Superior temporal gyrus (tissue), 1 donor: ENCODE measurements around the gene ZNF532.
"Not testable (repeated sequence)": the region's sequence is repeated elsewhere in the genome, so short reads cannot be mapped to it uniquely, and the experiment has no call there.

Experiments used
- DNase-seq: peaks from one replicate; pipeline ENCODE4 v3.0.0-alpha.2; 2016; ENCODE audit errors: extremely low spot score

ZNF532 gene, protein sequence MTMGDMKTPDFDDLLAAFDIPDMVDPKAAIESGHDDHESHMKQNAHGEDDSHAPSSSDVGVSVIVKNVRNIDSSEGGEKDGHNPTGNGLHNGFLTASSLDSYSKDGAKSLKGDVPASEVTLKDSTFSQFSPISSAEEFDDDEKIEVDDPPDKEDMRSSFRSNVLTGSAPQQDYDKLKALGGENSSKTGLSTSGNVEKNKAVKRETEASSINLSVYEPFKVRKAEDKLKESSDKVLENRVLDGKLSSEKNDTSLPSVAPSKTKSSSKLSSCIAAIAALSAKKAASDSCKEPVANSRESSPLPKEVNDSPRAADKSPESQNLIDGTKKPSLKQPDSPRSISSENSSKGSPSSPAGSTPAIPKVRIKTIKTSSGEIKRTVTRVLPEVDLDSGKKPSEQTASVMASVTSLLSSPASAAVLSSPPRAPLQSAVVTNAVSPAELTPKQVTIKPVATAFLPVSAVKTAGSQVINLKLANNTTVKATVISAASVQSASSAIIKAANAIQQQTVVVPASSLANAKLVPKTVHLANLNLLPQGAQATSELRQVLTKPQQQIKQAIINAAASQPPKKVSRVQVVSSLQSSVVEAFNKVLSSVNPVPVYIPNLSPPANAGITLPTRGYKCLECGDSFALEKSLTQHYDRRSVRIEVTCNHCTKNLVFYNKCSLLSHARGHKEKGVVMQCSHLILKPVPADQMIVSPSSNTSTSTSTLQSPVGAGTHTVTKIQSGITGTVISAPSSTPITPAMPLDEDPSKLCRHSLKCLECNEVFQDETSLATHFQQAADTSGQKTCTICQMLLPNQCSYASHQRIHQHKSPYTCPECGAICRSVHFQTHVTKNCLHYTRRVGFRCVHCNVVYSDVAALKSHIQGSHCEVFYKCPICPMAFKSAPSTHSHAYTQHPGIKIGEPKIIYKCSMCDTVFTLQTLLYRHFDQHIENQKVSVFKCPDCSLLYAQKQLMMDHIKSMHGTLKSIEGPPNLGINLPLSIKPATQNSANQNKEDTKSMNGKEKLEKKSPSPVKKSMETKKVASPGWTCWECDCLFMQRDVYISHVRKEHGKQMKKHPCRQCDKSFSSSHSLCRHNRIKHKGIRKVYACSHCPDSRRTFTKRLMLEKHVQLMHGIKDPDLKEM (N-terminal part only)

DNA sequence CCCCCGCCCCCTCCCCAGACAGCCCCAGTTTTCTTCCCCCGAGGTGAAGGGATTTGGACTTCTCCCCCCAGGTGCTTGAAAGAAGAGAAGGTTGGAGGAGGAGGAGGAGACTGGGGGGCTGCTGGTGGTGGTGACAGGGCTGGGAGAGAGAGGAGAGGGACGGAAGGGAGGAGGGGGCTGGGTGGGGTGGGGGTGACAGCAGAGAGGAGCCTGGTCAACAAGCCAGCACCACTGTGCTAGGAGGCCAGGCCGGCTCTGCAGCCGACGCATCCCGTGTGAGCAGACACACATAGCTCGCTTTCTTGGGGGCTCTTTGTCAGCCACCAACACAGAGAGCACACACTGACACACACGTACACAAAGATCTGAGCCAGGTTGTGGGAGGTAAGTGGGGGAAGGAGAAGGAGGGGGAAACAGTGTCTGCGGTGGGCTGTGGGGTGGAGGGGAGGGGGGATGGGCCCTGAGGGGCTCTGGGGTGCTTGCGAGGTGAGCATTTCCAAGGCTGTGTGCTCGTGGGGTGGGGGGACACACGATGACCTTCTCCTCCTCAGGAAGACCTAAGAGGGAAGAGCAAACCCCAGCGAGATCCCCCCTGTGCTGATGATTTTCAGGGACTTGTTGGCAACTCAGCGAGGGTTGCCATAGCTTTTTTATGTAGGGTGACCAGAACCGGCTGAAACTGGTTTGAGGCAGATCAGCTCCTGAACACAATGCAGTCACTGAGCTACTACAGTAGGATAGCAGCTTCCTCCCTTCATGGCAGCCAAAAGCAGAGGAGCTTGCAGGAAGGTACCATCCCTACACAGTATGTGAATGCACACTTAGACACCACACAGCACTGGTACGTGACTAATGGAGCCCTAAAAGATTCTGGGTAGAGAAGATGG, at the start of gene ZNF532:
TSS of gene ZNF532 (plus strand) at position 732 of the 887 bp plus-strand sequence. CDS start 53,411 bp downstream, outside the sequence.
- DNase-seq: peak; percentile 91

DNA sequence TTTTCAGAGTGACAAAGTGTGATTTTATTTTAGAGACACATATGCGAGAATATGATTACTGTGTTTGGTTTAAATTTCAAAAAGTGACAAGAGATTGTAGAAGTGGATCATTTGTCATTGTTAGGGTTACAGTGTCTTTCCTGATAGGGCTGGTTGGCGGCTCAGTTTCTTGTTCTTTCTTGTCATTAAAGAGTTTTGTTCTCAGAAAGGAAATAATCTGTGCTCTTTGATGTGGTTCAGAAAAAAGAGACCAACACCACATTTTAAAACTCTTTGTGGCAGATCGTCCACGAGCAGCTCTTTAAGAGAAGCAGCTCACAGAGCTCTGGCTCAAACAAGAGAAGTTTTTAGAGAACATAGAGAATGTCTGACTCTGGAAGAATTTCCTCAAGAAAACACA, 45.6 kb upstream of the ZNF532 start:
- no peak for DNase-seq

DNA sequence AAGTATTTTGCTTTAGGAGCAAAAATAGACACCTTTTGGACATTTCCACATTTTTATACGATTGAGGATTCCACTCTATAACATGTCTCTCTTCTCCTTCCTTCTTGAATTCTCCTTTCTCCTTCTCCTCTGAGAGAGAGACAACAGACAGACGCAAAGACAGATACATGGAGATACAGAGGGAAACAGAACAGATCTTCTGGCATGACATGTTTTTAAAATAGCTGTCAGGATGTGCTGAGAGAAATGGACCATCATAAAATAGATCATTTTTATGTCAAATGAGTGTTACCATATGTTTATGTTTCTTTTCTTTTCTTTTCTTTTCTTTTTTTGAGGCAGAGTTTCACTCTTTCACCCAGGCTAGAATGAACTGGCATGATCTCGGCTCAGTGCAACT, 44.4 kb upstream of the ZNF532 start:
- no peak for DNase-seq

DNA sequence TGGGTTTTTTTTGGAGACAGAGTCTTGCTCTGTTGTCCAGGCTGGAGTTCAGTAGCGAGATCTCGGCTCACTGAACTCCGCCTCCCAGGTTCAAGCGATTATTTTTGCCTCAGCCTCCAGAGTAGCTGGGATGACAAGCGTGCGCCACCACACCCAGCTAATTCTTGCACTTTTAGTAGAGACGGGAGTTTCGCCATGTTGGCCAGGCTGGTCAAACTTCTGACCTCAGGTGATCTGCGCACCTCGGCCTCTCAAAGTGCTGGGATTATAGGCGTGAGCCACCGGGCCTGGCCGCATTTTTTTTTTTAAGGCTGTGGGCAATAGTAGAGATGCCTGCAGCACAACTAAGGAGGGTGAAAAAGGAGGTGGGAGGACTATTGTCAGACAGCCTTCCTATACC, 41.7 kb upstream of the ZNF532 start:
- no peak for DNase-seq

DNA sequence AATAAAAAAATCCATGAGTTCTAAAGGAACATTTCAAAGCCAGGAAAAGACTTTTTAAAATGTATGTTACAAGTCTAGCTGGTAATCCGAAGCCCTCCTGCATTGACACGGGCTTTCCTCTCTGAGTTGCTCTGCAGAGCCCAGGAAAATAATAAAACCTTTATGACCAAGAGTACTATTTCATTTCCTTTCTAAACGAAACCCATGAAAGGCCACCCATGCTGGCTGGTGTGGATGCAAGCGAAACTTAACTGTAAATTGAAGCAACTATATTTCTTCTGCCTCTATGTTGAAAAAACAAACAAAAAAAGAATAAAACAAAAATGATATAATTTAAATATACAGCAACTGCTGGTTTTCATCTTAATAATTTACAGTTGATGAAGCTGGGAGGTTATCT, 41.3 kb upstream of the ZNF532 start:
- no peak for DNase-seq

DNA sequence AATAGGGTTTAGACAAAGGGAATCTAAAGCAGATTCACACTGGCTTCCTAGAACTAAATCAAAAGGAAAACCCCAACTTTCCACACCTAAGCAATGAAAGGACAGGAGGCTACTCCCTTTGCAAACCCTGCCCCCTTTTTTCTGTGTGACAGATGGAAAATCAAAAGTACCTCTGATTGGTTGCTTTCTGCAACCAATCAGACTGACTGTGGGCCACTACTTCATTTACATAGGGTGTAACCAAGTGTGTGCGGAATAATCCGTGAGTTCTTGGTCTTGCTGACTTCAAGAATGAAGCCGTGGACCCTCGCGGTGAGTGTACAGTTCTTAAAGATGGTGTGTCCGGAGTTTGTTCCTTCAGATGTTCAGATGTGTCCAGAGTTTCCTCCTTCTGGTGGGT, 37.8 kb upstream of the ZNF532 start:
- not testable (repeated sequence) for DNase-seq

DNA sequence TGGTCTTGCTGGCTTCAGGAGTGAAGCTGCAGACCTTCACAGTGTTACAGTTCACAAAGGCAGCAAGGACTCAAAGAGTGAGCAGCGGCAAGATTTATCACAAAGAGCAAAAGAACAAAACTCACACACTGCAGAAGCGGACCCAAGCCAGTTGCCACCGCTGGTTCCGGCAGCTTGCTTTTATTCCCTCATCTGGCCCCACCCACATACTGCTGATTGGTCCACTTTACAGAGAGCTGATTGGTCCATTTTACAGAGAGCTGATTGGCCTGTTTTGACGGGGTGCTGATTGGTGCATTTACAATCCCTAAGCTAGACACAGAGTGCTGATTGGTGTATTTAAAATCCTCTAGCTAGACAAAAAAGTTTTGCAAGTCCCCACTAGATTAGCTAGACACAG, 37.2 kb upstream of the ZNF532 start:
- DNase-seq: no peak

DNA sequence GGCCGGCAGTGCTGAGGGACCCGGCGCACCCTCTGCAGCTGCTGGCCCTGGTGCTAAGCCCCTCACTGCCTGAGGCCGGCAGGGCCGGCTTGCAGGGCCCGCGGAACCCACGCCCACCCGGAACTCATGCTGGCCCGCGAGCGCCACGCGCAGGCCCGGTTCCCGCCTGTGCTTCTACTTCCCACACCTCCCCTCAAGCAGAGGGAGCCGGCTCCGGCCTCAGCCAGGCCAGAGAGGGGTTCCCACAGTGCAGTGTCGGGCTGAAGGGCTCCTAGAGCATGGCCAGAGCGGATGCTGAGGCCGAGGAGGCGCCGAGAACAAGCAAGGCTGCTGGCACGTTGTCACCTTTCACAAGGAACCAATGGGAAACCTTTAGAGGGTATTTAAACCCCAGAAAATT, 36.8 kb upstream of the ZNF532 start:
- no peak for DNase-seq

DNA sequence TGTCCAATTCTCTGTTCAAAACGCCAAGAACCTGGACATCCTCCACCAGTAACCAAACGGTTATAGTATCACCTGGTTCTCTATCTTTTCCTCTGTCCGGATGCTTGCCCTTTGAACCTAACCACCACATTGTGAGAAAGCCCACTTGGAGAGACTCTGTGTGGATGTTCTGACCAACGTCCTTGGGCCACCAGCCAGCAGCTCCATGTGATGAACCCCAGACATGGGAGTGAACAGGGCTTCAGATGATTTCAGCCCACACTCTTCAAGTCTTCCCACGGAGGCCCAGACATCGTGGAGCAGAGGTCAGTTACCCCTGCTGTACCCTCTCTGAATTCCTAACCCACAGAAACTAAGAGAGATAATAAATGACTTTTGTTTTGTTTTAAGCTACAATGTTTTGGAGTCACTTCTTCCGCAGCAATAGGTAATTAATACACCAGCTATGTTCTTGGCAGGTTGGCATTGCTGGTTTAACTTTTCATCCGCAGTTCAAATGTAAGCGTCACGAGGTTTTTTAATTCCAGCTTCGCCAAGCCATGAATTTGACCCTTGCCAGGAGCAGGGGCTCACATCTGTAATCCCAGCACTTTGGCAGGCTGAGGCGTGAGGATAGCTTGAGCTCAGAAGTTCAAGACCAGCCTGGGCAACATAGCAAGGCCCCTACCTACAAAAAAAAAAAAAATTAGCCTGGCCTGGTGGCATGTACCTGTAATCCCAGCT, 36.1 kb upstream of the ZNF532 start:
- no peak for DNase-seq

DNA sequence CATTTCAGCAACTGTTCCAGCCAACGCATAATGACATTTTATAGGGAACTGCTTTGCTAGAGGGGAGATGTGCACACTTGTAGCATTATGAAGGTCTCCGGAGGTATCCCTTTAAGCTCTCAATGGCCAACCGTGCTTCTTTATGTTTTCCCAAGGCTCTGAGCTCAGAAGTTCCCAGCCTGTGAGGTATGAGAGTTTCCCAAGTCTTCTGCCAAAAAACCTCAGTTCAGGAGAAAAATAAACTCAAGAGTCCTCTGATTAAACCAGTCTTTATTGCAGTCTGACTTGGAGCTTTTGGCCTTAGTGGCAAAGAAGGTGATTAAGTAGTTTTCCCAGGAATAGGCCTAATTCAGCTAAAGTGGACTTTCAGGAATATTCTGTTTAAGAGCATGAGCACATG, 35.4 kb upstream of the ZNF532 start:
- DNase-seq: no peak

DNA sequence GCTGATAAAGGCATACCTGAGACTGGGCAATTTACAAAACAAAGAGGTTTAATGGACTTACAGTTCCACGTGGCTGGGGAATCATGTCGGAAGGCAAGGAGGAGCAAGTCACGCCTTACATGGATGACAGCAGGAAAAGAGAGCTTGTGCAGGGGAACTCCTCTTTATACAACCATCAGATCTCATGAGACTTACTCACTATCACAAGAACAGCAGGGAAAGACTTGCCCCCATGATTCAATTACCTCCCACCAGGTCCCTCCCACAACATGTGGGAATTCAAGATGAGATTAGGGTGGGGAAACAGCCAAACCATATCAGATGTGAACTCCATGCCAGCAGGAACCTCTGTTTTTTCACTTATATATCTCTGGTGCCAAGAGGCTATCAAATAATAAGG, 34.8 kb upstream of the ZNF532 start:
- DNase-seq: not testable (repeated sequence)

DNA sequence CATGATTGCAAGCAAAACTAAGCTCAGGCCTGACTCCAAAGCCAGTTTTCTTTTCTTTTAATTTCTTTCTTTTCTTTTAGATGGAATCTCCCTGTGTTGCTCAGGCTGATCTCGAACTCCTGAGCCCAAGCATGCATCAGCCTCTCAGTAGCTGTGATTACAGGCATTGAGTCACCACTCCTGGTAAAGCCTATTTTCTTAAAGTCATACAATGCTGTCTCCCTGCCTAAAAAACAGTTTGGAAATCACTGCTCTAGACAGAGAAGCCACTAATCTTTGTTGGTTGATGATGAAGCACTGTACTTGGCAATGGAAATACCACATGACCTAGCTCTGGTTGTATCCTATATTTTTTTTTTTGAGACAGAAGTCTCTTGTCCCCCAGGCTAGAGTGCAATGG, 33.1 kb upstream of the ZNF532 start:
- no peak for DNase-seq

DNA sequence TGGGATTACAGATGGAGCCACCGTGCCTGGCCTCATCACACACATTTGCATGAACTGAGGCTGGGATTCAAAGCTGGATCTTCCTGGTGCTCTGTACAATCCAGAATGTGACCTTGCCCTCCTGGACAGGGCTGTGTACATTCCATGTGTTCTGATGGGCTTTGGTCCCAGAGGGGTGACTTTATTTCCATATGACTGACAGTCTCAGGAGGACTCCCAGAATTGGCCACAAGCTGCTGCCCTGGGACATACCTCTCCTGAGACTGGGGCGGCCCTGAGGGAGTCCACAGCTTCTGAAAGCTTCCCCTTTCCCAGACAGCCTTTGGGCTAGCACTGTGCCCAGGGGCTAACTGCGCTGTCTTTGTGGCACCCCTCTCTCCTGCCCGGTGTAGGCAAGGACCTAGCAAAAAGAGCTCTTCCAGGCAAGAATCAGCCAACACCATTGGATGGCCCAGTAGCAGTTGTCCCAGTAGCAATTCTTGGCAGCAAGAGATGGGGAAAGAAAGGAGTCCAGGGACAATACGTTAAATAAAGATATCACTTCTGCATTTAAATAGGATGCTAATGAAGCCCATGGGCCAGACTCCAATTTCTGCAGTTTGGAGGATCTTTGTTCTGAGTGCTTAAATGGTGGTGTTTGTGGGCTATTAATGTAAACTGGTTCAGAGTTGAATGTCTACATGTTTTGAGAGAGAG, 26.4 kb upstream of the ZNF532 start:
- DNase-seq: peak; percentile 33

DNA sequence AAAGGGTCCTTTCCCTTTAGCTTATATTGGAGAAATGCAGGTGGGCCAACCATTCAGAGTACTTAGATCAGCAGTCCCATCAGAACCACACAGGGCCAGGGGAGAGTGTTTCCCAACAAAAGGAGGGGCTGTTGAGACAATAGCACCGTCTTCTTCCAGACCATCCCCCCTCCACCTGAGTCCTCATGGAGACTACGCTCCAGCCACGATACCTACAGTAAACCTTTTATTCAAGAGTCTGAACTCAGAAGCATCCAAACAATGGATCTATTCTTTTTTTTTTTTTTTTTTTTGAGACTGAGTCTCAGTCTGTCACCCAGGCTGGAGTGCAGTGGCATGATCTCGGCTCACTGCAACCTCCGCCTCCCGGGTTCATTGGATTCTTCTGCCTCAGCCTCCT, 25.7 kb upstream of the ZNF532 start:
- DNase-seq: no peak

DNA sequence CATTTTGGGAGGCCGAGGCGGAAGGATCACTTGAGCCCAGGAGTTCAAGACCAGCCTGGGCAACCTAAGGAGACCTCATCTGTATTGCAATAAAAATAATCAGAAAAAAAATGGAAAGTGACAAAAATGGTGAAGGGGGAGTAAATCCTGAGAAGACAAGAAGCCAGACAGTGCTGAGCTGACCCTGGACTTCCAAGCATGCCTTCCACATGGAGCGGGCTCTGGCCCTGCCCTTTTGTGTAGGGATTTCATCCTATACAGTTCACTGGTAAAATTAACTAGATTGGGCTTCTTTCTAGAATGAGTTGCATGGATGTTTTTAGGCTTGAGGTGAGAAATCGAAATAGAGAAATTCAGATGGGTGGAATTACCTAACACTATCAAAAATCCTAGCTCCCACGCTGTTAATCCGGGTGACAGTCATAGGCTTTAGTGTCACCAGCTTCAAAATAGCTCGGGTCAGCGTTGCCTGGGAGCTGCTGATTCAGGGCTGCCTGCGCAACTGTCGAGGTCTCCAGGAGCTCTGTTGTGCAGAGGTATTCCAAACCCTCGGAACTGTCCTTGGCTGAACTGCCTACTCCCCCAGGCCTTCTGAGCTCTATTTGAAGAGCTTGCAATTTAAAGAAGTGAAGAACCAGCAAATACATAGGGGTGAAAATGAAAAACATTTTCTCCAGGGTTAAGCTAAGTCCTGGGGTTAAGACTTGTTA, 21.5 kb upstream of the ZNF532 start:
- peak; percentile 47 for DNase-seq

DNA sequence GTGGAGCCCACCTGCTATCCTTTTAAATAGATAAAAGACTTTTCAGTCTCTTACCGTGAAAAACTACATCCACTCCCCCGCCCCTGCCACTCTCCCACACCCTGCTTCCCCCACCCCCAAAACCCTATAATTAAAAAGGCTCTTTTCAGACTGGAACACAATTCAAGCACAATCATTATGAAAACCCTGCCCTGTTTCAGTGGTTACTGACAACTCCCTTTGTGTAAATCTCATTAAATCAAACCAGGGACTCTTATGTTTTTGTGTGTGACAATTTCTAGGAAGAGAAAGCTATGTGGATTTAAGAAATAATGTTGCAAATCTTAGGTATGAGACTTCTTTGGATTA, 21.0 kb upstream of the ZNF532 start:
- peak; percentile 35 for DNase-seq

DNA sequence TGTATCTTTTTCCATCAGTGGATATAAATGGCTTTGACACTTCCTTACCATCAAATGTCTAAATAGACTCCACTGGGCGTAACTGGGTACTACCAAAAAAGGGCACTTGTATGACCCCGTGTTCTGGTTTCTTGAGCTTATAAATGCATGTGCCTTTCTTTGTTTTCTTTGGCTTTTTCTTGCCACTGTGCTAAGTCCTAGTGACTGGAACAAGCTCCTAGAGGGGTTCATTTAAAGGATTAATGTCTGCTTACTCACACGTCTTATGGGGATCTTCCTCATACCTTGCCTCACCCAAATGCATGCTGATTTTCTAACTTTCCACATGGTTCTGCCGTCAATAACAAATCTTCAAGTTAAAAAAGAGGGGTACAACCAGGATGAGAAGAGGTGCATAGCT, 19.8 kb upstream of the ZNF532 start:
- no peak for DNase-seq

DNA sequence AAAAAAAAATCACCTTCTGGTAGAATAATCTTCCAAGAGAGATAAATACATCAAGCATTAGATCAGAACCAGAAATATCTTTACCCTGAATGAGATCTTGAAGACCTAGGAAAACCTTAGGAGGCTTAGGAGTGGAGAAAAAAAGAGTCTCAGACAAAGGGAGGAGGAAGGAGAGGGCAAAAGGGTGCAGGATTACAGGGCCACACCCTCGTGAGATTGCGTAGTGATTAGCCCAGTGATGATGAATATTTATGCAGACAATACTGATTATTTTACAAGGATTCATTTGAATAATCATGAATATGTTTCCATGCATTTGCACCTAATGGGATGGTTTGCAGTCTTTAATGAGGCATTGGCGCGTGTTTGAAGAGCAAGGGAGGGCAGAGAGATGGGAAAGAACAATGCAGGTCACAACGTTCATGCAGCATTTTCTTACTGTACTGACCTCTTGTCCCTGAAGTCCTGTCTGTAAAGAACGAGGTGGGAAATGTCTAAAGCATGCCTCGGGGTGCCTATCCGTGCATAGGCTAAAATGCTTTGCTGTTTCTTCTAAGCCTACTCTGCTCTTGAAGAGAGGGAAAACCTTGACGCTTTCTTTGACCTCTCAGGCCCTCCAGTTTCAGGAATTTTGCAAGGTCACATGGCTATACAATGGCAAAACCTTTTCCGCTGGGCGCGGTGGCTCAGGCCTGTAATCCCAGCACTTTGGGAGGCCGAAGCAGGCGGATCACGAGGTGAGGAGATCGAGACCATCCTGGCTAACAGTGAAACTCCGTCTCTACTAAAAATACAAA, 18.6 kb upstream of the ZNF532 start:
- DNase-seq: no peak
